Osteoblast (primary cell): Measurements from ENCODE around the gene CD68. TPM values are rescaled to one million over a fixed set of nuclear protein-coding genes. Genes with fewer than 3 reads are reported as not detected.
A peak's percentile ranks its signal among the peaks of the same experiment; 100 is the strongest.

ENCODE experiments used
- DNase-seq: peaks from one replicate; pipeline ENCODE4 v3.0.0; 2011; ENCODE audit warnings: low spot score, mixed read lengths; ENCODE audit not compliant: insufficient read length; ENCODE audit errors: missing footprints
- H2AFZ ChIP-seq: 2 replicates; pipeline ENCODE4 v1.6.0; 2011; ENCODE audit warnings: mild to moderate bottlenecking, low read length
- H3K27ac ChIP-seq: 2 replicates; pipeline ENCODE4 v1.5.1; 2011; ENCODE audit warnings: mild to moderate bottlenecking, low read depth, low read length, moderate library complexity
- H3K27me3 ChIP-seq: 2 replicates; pipeline ENCODE4 v1.6.0; 2012; ENCODE audit warnings: mild to moderate bottlenecking, control low read depth, inconsistent platforms, low read length, moderate library complexity; ENCODE audit not compliant: insufficient read depth
- H3K36me3 ChIP-seq: 2 replicates; pipeline ENCODE4 v1.5.1; 2011; ENCODE audit warnings: mild to moderate bottlenecking, low read length, control low read depth, moderate library complexity; ENCODE audit not compliant: insufficient read depth
- H3K4me1 ChIP-seq: 2 replicates; pipeline ENCODE4 v1.5.1; 2011; ENCODE audit warnings: mild to moderate bottlenecking, low read length, control low read depth, moderate library complexity; ENCODE audit not compliant: insufficient read depth
- H3K4me2 ChIP-seq: 2 replicates; pipeline ENCODE4 v1.6.0; 2011; ENCODE audit warnings: mild to moderate bottlenecking, low read length; ENCODE audit not compliant: insufficient read depth
- H3K4me3 ChIP-seq: fragments of 200-600 bp; sonication (generic); 3 replicates; pipeline ENCODE4 v1.5.1; 2012; ENCODE audit warnings: mild to moderate bottlenecking, low read length, inconsistent platforms; ENCODE audit not compliant: insufficient read depth
- H3K79me2 ChIP-seq: 2 replicates; pipeline ENCODE4 v1.6.0; 2012; ENCODE audit warnings: mild to moderate bottlenecking, low read length, control low read depth, inconsistent platforms; ENCODE audit not compliant: insufficient read depth
- H3K9me3 ChIP-seq: 2 replicates; pipeline ENCODE4 v1.5.1; 2011; ENCODE audit warnings: low read depth, low read length, control low read depth
- H4K20me1 ChIP-seq: 2 replicates; pipeline ENCODE4 v1.6.0; 2012; ENCODE audit warnings: mild to moderate bottlenecking, low read length, control low read depth; ENCODE audit not compliant: insufficient read depth
- total RNA-seq: library from RNA; depleted of rRNA; stranded (reverse); fragments of >200 nt; gene quantifications from 2 replicates; pipeline ENCODE4 v1.2.3, GENCODE V29; 2012
- TF ChIP-seq, protein P1 (sequence below): IDR thresholded peaks from 2 replicates; pipeline ENCODE4 v1.5.1; 2011; ENCODE audit warnings: mild to moderate bottlenecking, low read depth, low read length, moderate library complexity; ENCODE audit errors: extremely low read depth

CD68 gene
- total RNA-seq, 1 donor: 31.8 TPM

- H3K27ac ChIP-seq: peak within 1 kb of the TSS; percentile 57
- H3K36me3 ChIP-seq: peaks cover 54% of the 10 kb centered on the region
- H3K4me1 ChIP-seq: peaks cover 36% of the 10 kb centered on the region
- peak within 1 kb of the TSS; percentile 15 for H3K4me3 ChIP-seq
- peaks cover 21% of the 10 kb centered on the region for H3K79me2 ChIP-seq
- peak within 1 kb of the TSS; percentile 56 for H3K4me2 ChIP-seq
- H2AFZ ChIP-seq: no peak within 1 kb of the TSS
- H4K20me1 ChIP-seq: peaks cover 19% of the 10 kb centered on the region
- no peaks in the 10 kb centered on the region for H3K9me3 ChIP-seq
- peak; percentile 96 for DNase-seq
- no peaks in the 10 kb centered on the region for H3K27me3 ChIP-seq
- TF ChIP-seq, protein P1, sequence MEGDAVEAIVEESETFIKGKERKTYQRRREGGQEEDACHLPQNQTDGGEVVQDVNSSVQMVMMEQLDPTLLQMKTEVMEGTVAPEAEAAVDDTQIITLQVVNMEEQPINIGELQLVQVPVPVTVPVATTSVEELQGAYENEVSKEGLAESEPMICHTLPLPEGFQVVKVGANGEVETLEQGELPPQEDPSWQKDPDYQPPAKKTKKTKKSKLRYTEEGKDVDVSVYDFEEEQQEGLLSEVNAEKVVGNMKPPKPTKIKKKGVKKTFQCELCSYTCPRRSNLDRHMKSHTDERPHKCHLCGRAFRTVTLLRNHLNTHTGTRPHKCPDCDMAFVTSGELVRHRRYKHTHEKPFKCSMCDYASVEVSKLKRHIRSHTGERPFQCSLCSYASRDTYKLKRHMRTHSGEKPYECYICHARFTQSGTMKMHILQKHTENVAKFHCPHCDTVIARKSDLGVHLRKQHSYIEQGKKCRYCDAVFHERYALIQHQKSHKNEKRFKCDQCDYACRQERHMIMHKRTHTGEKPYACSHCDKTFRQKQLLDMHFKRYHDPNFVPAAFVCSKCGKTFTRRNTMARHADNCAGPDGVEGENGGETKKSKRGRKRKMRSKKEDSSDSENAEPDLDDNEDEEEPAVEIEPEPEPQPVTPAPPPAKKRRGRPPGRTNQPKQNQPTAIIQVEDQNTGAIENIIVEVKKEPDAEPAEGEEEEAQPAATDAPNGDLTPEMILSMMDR: no peak
Measured at GRCh38 chr17:7589891-7590691, 10.7 kb downstream of the CD68 start, which contains the start of gene SOX15. SOX15 (minus strand) TSS chr17:7590094; CDS start chr17:7589676, 418 bp downstream.

DNA sequence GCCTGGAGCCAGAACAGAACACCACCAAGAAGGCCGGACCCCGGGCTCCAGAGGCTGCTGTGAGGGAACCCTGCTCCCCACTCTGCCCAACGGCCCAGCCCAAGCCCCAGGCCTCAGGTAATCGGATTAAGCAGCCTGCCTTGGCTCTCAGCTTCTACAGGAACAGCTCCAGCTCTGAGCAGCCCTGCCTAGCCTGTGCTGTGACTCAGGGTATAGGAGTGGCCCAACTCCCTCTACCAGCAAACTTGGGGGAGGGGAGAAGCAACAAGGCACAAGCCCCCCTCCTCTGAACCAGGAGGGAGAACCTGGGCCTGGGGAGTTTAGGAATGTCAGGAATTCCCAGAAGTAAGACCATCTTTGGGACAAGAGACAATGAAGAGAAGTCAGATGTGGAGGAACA is 11.3 kb downstream of the CD68 start:
- peak; percentile 98 for DNase-seq
- Histone ChIP-seq H3K36me3 (peaks cover 56% of the 10 kb centered on the region), H3K4me3 (no peak overlapping the region), H2AFZ (no peak overlapping the region), H3K9me3 (no peaks in the 10 kb centered on the region), H3K27ac (peak overlapping the region; percentile 57), H3K4me1 (peaks cover 36% of the 10 kb centered on the region), H3K4me2 (no peak overlapping the region), H3K27me3 (no peaks in the 10 kb centered on the region), H4K20me1 (peaks cover 19% of the 10 kb centered on the region), H3K79me2 (peaks cover 14% of the 10 kb centered on the region)
- TF ChIP-seq, protein P1: no peak

DNA sequence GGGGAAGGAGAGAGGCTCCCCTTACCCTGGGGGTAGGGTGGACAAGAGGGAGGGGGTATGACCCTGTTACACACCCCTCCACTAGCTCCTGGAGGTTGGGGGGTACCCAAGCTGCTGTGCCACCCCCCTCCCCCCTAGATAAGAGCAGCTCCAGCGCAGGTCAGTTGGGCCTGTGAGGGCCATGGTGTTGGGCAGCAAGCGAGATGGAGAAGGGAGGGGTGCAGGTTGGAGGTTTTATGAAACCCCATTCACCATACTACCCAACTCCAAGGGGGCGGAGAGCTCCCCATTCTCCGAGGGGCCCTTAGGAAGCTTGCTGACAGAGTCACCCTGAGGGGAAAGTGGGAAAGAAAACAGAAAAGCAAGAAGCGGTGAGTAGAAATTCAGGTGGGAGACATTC is 12.2 kb downstream of the CD68 start:
- Histone ChIP-seq H3K4me1 (peaks cover 34% of the 10 kb centered on the region), H3K4me2 (no peak overlapping the region), H3K27ac (peak overlapping the region; percentile 57), H3K4me3 (no peak overlapping the region), H4K20me1 (peaks cover 19% of the 10 kb centered on the region), H3K79me2 (peaks cover 10% of the 10 kb centered on the region), H3K27me3 (no peaks in the 10 kb centered on the region), H2AFZ (no peak overlapping the region), H3K9me3 (no peaks in the 10 kb centered on the region), H3K36me3 (peaks cover 64% of the 10 kb centered on the region)
- TF ChIP-seq, protein P1: no peak
- peak; percentile 45 for DNase-seq

DNA sequence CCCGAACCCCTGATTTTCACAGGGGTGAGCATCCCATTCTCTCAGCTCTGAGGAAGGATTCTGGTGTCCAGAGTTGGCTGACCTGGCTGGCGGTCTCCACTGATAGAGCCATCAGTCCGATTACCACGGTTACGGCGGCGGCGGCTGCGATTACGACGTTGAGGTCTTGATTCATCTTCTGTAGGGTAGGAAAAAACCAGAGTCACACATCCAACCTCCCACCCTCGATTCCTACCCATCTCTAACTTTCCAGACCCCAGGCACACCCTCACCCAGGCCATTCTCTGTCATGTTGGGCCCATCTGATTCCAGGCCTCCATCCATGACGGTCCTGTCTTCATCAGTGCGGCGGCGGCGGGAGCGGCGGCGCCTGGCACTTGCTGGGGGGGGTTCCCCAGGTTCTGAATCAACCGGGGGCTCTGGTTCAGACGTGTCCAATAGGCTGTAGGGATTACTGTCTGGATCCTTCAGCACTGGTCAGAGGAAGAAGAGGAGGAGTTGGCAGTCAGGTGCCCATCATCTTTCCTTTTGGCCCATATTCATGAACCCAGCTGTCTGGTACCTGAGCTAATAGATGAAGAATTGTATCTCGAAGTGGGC is 13.1 kb downstream of the CD68 start:
- H4K20me1 ChIP-seq: peaks cover 16% of the 10 kb centered on the region
- H3K4me1 ChIP-seq: peaks cover 26% of the 10 kb centered on the region
- H3K27me3 ChIP-seq: no peaks in the 10 kb centered on the region
- no peak overlapping the region for H3K4me2 ChIP-seq
- DNase-seq: peak; percentile 71
- no peak overlapping the region for H3K4me3 ChIP-seq
- H3K79me2 ChIP-seq: peaks cover 8% of the 10 kb centered on the region
- no peaks in the 10 kb centered on the region for H3K9me3 ChIP-seq
- peaks cover 71% of the 10 kb centered on the region for H3K36me3 ChIP-seq
- no peak overlapping the region for H3K27ac ChIP-seq
- TF ChIP-seq, protein P1: no peak
- H2AFZ ChIP-seq: no peak overlapping the region
